HepG2 (cell line): ENCODE measurements around the gene HMGCS2. TPM values are rescaled to one million over a fixed set of nuclear protein-coding genes. Genes with fewer than 3 reads are reported as not detected.

Experiments
- ATAC-seq: fragments of 200-7000 bp; cut with Tn5 transposase; 3 replicates; pipeline ENCODE4 v1.9.1; 2020; ENCODE audit warnings: mild to moderate bottlenecking, moderate library complexity
- BruUV-seq: library from RNA; stranded (reverse); fragments of 400-500 nt; replicated peaks from 2 replicates; lab custom pipeline; 2021; lab: Mats Ljungman, UMichigan
- CTCF ChIA-PET: fragments of 300-600 bp; formaldehyde crosslinking; extraction: SDS; loops from one replicate; lab custom pipeline; 2021; ENCODE audit warnings: low total read pairs, inconsistent platforms, low intra/inter-chr PET ratio; lab: Yijun Ruan, JAX
- POLR2A ChIA-PET: fragments of 350-600 bp; sonication (Branson Sonifier 250); formaldehyde crosslinking; loops from one replicate; lab custom pipeline; 2020; ENCODE audit warnings: antibody characterized with exemption, inconsistent platforms; lab: Yijun Ruan, JAX
- DNase-seq: peaks from one replicate; pipeline ENCODE4 v3.0.0-alpha.2; 2015; ENCODE audit warnings: low spot score
- FAIRE-seq: peaks from 3 replicates; lab custom pipeline; 2011; peaks lifted over from hg19 to GRCh38; lab: Jason Lieb, UNC
- H2AFZ ChIP-seq: one replicate; pipeline ENCODE4 v1.6.1; 2011; ENCODE audit warnings: low read length, inconsistent platforms
- H3K27ac ChIP-seq: fragments of 300-600 bp; 3 replicates; pipeline ENCODE4 v1.8.0; 2011; ENCODE audit warnings: mixed run types, mild to moderate bottlenecking, mixed read lengths, low read length, inconsistent platforms; ENCODE audit not compliant: insufficient read depth; ENCODE audit errors: extremely low read length
- H3K27me3 ChIP-seq, 2 experiments: fragments of 200-600 bp in 1 of 2; 2 replicates in 1 of 2; 3 replicates in 1 of 2; pipeline versions ENCODE4 v1.6.0 to v1.8.0; 2011; ENCODE audit warnings: low read length in 2 of 2, mild to moderate bottlenecking in 2 of 2, moderate library complexity in 2 of 2, inconsistent platforms in 1 of 2; ENCODE audit not compliant: insufficient read depth in 2 of 2, control insufficient read depth in 1 of 2
- H3K36me3 ChIP-seq, 2 experiments: fragments of 200-600 bp in 1 of 2; replicated peaks in 1 of 2; 2 replicates in 1 of 2; 3 replicates in 1 of 2; pipeline versions ENCODE4 v1.5.1 to v1.8.0; 2011; ENCODE audit warnings: low read length in 2 of 2, inconsistent platforms in 1 of 2; ENCODE audit not compliant: insufficient read depth in 2 of 2, control insufficient read depth in 1 of 2
- H3K4me1 ChIP-seq: 2 replicates; pipeline ENCODE4 v1.5.1; 2012; ENCODE audit warnings: low read length, inconsistent platforms; ENCODE audit not compliant: insufficient read depth
- H3K4me2 ChIP-seq: 2 replicates; pipeline ENCODE4 v1.6.0; 2011; ENCODE audit warnings: low read depth, low read length, inconsistent platforms
- H3K4me3 ChIP-seq, 3 experiments: fragments of 200-600 bp in 1 of 3; sonication (generic), shearing (Covaris generic) in 1 of 3; replicated peaks in 1 of 3; 2 replicates each; pipeline ENCODE4 v1.5.1; 2011 to 2016; ENCODE audit warnings: low read length in 3 of 3, inconsistent platforms in 2 of 3, low read depth in 2 of 3, mild to moderate bottlenecking in 2 of 3, control low read depth in 1 of 3, mixed read lengths in 1 of 3; ENCODE audit not compliant: insufficient read depth in 1 of 3
- H3K79me2 ChIP-seq: one replicate; pipeline ENCODE4 v1.6.1; 2011; ENCODE audit warnings: low read length, inconsistent platforms; ENCODE audit not compliant: insufficient read depth
- H3K9ac ChIP-seq: 2 replicates; pipeline ENCODE4 v1.6.0; 2011; ENCODE audit warnings: mild to moderate bottlenecking, low read depth, low read length, inconsistent platforms; ENCODE audit not compliant: insufficient read depth
- H3K9me3 ChIP-seq: 2 replicates; pipeline ENCODE4 v1.5.1; 2012; ENCODE audit warnings: mild to moderate bottlenecking, low read length
- H4K20me1 ChIP-seq: 2 replicates; pipeline ENCODE4 v1.6.0; 2011; ENCODE audit warnings: inconsistent platforms, mild to moderate bottlenecking, low read length, moderate library complexity; ENCODE audit not compliant: insufficient read depth
- JUNB ChIP-seq: sonication (generic); formaldehyde crosslinking; IDR thresholded peaks from 2 replicates; pipeline ENCODE4 v1.8.0; 2022; ENCODE audit warnings: missing genetic modification reagents, mild to moderate bottlenecking, borderline replicate concordance
- THAP7 ChIP-seq: sonication (generic); formaldehyde crosslinking; IDR thresholded peaks from 2 replicates; pipeline ENCODE4 v1.8.1; 2023; ENCODE audit warnings: mild to moderate bottlenecking, missing genetic modification reagents
- ZBED4 ChIP-seq: sonication (generic); formaldehyde crosslinking; IDR thresholded peaks from 2 replicates; pipeline ENCODE4 v1.4.0; 2020; ENCODE audit warnings: missing genetic modification reagents, borderline replicate concordance
- ZFYVE20 ChIP-seq: sonication (generic); formaldehyde crosslinking; IDR thresholded peaks from 2 replicates; pipeline ENCODE4 v1.8.0; 2023; ENCODE audit warnings: low read depth, mild to moderate bottlenecking, moderate library complexity, missing genetic modification reagents, borderline replicate concordance
- ZNF251 ChIP-seq: sonication (generic); formaldehyde crosslinking; IDR thresholded peaks from 2 replicates; pipeline ENCODE4 v1.9.0; 2021; ENCODE audit warnings: mild to moderate bottlenecking, missing genetic modification reagents
- ZNF570 ChIP-seq: sonication (generic); formaldehyde crosslinking; IDR thresholded peaks from 2 replicates; pipeline ENCODE4 v1.4.0; 2020; ENCODE audit warnings: mild to moderate bottlenecking, missing genetic modification reagents, borderline replicate concordance
- WGBS: methylation state at CpG from one replicate; pipeline ENCODE4 v1.1.6; 2017; ENCODE audit warnings: low lambda C conversion rate; 5-methylcytosine and 5-hydroxymethylcytosine counted together
- in situ Hi-C: cut with HindIII; loops from 2 replicates; pipeline ENCODE4 v1.10.0; 2017; ENCODE audit warnings: low pct_unique_long_range_greater_than_20kb; ENCODE audit not compliant: extremely low pct_ligation_motif_present
- intact Hi-C: fragments of 100-400 bp; cut with micrococcal nuclease; formaldehyde crosslinking; loops from one replicate; pipeline ENCODE4 v1.10.0; 2022; ENCODE audit not compliant: unreplicated experiment
- polyA plus RNA-seq, 8 experiments: library from polyadenylated mRNA; depleted of rRNA in 3 of 8; stranded (reverse) in 7 of 8; unstranded in 1 of 8; fragments of >200 nt; fragmentation: Illumina TruSeq in 4 of 8; extraction: Trizol in 4 of 8; gene quantifications; 2 replicates each; pipeline versions ENCODE4 v1.2.1 to v1.2.3, GENCODE V29; 2011 to 2016; ENCODE audit warnings: low read depth in 4 of 8, missing spikeins in 1 of 8, mixed read lengths in 1 of 8; ENCODE audit not compliant: insufficient read depth in 1 of 8
- total RNA-seq, 5 experiments: library from RNA; depleted of rRNA; stranded (reverse); fragments of >200 nt; fragmentation: Illumina TruSeq; extraction: Trizol; gene quantifications; 2 replicates each; pipeline ENCODE4 v1.2.3, GENCODE V29; 2016; ENCODE audit warnings: low read depth in 1 of 5
- TF ChIP-seq, protein P1 (sequence below): sonication (generic); formaldehyde crosslinking; IDR thresholded peaks from 2 replicates; pipeline ENCODE4 v1.8.1; 2023; ENCODE audit warnings: mild to moderate bottlenecking, moderate library complexity, missing genetic modification reagents
- TF ChIP-seq, protein P2 (sequence below): sonication (generic); formaldehyde crosslinking; IDR thresholded peaks from 2 replicates; pipeline ENCODE4 v1.4.0; 2020; ENCODE audit warnings: missing genetic modification reagents
- TF ChIP-seq, protein P3 (sequence below): sonication (generic); formaldehyde crosslinking; IDR thresholded peaks from 2 replicates; pipeline ENCODE4 v1.4.0; 2020; ENCODE audit warnings: mild to moderate bottlenecking, missing genetic modification reagents

The HMGCS2 gene
- total and polyA plus RNA-seq, 2 of the 13 experiments (the other 11 are each of a cell fraction or from before 2014, with no cell fraction given) = 0.44 to 1.5 TPM

DNA sequence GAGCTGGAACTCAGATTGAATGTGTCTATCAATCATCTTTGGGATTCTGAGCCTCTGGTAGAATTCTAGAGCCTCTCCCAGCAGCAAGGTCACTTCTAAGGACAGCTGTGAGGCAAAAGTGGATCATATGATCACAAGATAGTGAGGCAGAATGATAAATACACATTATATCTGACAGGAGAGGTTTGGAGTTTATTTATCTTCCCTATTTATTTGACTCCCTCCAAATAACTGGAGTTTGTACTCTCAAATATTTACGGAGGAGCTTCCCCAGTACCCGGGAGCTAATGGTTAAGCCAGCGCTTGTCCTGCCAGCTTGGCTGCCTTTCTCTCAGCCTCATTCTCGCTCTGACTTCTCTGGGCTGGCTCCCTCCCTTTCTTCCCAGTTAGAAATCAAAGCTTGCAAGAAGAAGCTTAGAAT, 2.3 kb downstream of the HMGCS2 start:
- Histone ChIP-seq H3K27me3 (peaks cover 0 to 2% of the 10 kb centered on the region in 2 experiments; a peak in 1 of 5 replicates), H3K4me1 (peaks cover 73% of the 10 kb centered on the region), H3K9ac (peak overlapping the region; percentile 38), H3K4me2 (peak overlapping the region; percentile 65), H3K27ac (peak overlapping the region; percentile 75), H4K20me1 (no peaks in the 10 kb centered on the region), H3K4me3 (peak overlapping the region; percentile 20 to 41 (median 23); a peak in 4 of 6 replicates), H3K9me3 (no peaks in the 10 kb centered on the region), H3K36me3 (no peaks in the 10 kb centered on the region), H3K79me2 (no peaks in the 10 kb centered on the region), H2AFZ (no peak overlapping the region)
- BruUV-seq = no TSS peak
- 0% methylated on average over 4 of the region's 4 CpGs for WGBS
- FAIRE-seq (peak; percentile 97), ATAC-seq (peak; percentile 94), DNase-seq (peak; percentile 93)
- POLR2A ChIA-PET = interaction anchor here (0.7 to 4.8 kb wide), 18 partner anchors 8 to 118 kb away, joined by 3 to 71 read pairs (median 5); partner anchors contain the start of genes PHGDH and ZNF697
- in situ Hi-C loops (no loop called here), intact Hi-C loops (no loop called here)
- CTCF ChIA-PET = no interaction called here
- 0 out of 2 replicates have a peak, but pooled peaks have one; percentile 28 for TF ChIP-seq ZBED4 (CRISPR knock-in tag)
- no peak for TF ChIP-seq THAP7 (CRISPR knock-in tag)
- no peak for TF ChIP-seq ZFYVE20 (CRISPR knock-in tag)
- TF ChIP-seq, protein P1, sequence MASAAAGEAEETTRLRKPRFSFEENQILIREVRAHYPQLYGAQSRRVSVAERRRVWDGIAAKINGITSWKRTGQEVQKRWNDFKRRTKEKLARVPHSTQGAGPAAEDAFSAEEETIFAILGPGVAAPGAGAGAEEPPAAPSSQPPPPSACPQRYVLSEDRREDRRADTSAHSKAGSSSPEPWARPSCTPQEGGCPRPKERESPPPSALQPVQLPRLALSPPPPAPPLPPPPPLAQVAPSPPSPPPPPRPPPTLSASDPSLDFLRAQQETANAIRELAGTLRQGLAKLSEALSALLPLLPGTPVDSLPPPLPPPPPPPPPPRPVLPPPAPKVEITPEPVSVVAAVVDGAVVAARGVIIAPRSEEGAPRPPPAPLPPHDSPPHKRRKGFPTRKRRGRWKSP (CRISPR knock-in tag) = no peak
- TF ChIP-seq, protein P2, sequence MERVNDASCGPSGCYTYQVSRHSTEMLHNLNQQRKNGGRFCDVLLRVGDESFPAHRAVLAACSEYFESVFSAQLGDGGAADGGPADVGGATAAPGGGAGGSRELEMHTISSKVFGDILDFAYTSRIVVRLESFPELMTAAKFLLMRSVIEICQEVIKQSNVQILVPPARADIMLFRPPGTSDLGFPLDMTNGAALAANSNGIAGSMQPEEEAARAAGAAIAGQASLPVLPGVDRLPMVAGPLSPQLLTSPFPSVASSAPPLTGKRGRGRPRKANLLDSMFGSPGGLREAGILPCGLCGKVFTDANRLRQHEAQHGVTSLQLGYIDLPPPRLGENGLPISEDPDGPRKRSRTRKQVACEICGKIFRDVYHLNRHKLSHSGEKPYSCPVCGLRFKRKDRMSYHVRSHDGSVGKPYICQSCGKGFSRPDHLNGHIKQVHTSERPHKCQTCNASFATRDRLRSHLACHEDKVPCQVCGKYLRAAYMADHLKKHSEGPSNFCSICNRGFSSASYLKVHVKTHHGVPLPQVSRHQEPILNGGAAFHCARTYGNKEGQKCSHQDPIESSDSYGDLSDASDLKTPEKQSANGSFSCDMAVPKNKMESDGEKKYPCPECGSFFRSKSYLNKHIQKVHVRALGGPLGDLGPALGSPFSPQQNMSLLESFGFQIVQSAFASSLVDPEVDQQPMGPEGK (CRISPR knock-in tag) = peak; percentile 60; the same call in 1 of the 2 replicates
- no peak for TF ChIP-seq ZNF251
- TF ChIP-seq JUNB = no peak
- no peak for TF ChIP-seq ZNF570 (CRISPR knock-in tag)
- TF ChIP-seq, protein P3, sequence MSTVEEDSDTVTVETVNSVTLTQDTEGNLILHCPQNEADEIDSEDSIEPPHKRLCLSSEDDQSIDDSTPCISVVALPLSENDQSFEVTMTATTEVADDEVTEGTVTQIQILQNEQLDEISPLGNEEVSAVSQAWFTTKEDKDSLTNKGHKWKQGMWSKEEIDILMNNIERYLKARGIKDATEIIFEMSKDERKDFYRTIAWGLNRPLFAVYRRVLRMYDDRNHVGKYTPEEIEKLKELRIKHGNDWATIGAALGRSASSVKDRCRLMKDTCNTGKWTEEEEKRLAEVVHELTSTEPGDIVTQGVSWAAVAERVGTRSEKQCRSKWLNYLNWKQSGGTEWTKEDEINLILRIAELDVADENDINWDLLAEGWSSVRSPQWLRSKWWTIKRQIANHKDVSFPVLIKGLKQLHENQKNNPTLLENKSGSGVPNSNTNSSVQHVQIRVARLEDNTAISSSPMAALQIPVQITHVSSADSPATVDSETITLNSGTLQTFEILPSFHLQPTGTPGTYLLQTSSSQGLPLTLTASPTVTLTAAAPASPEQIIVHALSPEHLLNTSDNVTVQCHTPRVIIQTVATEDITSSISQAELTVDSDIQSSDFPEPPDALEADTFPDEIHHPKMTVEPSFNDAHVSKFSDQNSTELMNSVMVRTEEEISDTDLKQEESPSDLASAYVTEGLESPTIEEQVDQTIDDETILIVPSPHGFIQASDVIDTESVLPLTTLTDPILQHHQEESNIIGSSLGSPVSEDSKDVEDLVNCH (CRISPR knock-in tag) = no peak
